Measurements from ENCODE around the gene SPAG6. TPM values are rescaled to one million over a fixed set of nuclear protein-coding genes. Genes with fewer than 3 reads are reported as not detected.
A peak's percentile ranks its signal among the peaks of the same experiment; 100 is the strongest.

Gene SPAG6
- total and polyA plus RNA-seq, 9 of the 15 experiments (the other 6 are each of a cell fraction or from before 2014, with no cell fraction given) = 3.5 to 23.1 (median 11.8) TPM

GRCh38 chr10:22429146-22429545 lies 83.8 kb downstream of the SPAG6 start (continued):
- TF ChIP-seq MGA (IDR thresholded peaks at IDR 0.05) (no peak), GATA2 (CRISPR knock-in tag; IDR thresholded peaks at IDR 0.05) (no peak), FOXA1 (IDR thresholded peaks at IDR 0.05; ENCODE audit: borderline replicate concordance) (no peak), MBD2 (IDR thresholded peaks at IDR 0.05; ENCODE audit: borderline replicate concordance, low read depth) (no peak), GTF2B (IDR thresholded peaks at IDR 0.05; ENCODE audit: extremely low read depth, insufficient read length) (no peak), NR4A1 (CRISPR knock-in tag; IDR thresholded peaks at IDR 0.05) (no peak), NR4A1 (tag; IDR thresholded peaks at IDR 0.05) (no peak), JUN (IDR thresholded peaks at IDR 0.05; ENCODE audit: borderline replicate concordance, low read depth, low read length) (no peak), JUN (CRISPR knock-in tag; IDR thresholded peaks at IDR 0.05; ENCODE audit: borderline replicate concordance) (no peak), FOXJ2 (tag; IDR thresholded peaks at IDR 0.05) (no peak), ZNF280B (CRISPR knock-in tag; IDR thresholded peaks at IDR 0.05) (no peak), SIX5 (IDR thresholded peaks at IDR 0.05; ENCODE audit: borderline replicate concordance in 1 of 2, insufficient read depth in 1 of 2, low read depth in 1 of 2, low read length in 2 of 2) (no peak), ZBED1 (IDR thresholded peaks at IDR 0.05) (no peak), SMARCA4 (IDR thresholded peaks at IDR 0.05) (peak; percentile 59; the same call in 1 of the 2 replicates)
